NCI-H2107 treated with DMSO at 0.1 percent for 48 hours (cell line): ENCODE data around the gene APPL2.

Source experiments
- DNase-seq: peaks from one replicate; lab custom pipeline; 2025; ENCODE audit not compliant: unreplicated experiment; lab: John Stamatoyannopoulos, UW

Gene APPL2

GRCh38 chr12:105223352-105223845 lies 12.6 kb downstream of the APPL2 start:
- no peak for DNase-seq

- DNase-seq, result no peak
Measured at GRCh38 chr12:105222726-105223351, 13.1 kb downstream of the APPL2 start.

GRCh38 chr12:105222284-105222655 lies 13.7 kb downstream of the APPL2 start:
- no peak for DNase-seq

- DNase-seq, result peak; percentile 94
Measured at GRCh38 chr12:105221583-105222283, 14.2 kb downstream of the APPL2 start.

GRCh38 chr12:105220929-105221290 lies 15.1 kb downstream of the APPL2 start:
- DNase-seq, result no peak

GRCh38 chr12:105220150-105220928 lies 15.6 kb downstream of the APPL2 start:
- DNase-seq, result no peak

- DNase-seq, result no peak
Measured at GRCh38 chr12:105219261-105220028, 16.5 kb downstream of the APPL2 start.

GRCh38 chr12:105218434-105218833 lies 17.5 kb downstream of the APPL2 start:
- no peak for DNase-seq

- DNase-seq, result no peak
Measured at GRCh38 chr12:105214670-105215375, 21.2 kb downstream of the APPL2 start.

GRCh38 chr12:105214148-105214547 lies 21.8 kb downstream of the APPL2 start:
- no peak for DNase-seq

- DNase-seq, result no peak
Measured at GRCh38 chr12:105212438-105212837, 23.5 kb downstream of the APPL2 start.

GRCh38 chr12:105209091-105209490 lies 26.9 kb downstream of the APPL2 start:
- no peak for DNase-seq

- DNase-seq, result no peak
Measured at GRCh38 chr12:105206686-105207374, 29.1 kb downstream of the APPL2 start.

GRCh38 chr12:105205322-105206048 lies 30.5 kb downstream of the APPL2 start:
- DNase-seq, result no peak

- DNase-seq, result no peak
Measured at GRCh38 chr12:105204916-105205315, 31.1 kb downstream of the APPL2 start.

GRCh38 chr12:105204127-105204526 lies 31.8 kb downstream of the APPL2 start:
- DNase-seq, result no peak

- DNase-seq, result no peak
Measured at GRCh38 chr12:105202202-105202601, 33.8 kb downstream of the APPL2 start.

GRCh38 chr12:105201299-105201698 lies 34.7 kb downstream of the APPL2 start:
- DNase-seq, result no peak

- no peak for DNase-seq
Measured at GRCh38 chr12:105200385-105200784, 35.6 kb downstream of the APPL2 start.
